ENCODE measurements around the gene AGBL1.
A peak's percentile ranks its signal among the peaks of the same experiment; 100 is the strongest.

Gene AGBL1

DNA sequence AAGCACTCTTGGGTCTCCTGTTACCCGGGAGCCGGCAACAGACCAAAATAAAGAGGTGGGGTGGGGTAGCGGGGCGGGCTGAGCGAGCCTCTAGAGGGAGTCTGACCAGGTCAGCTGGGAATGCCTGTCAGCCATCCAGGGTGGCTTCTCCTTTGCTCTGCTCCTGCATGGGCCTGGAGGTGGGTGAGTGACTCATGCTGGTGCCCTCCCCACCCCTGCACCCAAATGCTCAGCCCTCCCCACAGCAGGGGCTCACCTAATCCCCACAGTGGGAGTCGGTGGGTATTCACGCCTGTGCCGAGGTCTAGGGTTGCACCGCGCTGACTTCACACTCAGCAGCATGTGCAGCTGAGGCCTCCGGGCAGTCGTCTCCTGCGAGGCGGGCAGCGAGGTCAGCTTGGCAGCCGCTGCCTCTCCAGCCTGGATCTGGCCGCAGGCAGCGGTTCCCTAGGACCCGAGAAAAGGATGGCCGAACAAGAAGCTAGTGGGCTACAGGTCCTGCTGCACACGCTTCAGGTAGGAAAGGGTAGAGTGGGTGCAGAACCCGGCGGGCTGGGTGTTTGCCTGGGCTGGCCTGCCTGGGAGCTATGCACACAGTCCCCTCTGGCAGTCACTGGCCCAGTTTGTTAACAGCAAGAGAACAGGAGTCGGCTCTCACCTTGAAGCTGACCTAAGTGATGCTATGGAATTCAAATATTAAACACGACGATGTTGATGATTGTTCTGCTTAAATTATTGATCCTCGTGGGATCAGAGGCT, at the start of gene AGBL1:
Gene AGBL1 (plus strand): TSS at position 364 of the 759 bp plus-strand sequence.
- no peak for DNase-seq

- DNase-seq = no peak
Measured at GRCh38 chr15:86034904-86035303, 44.8 kb upstream of the AGBL1 start.

- peak; percentile 45 for DNase-seq
Measured at GRCh38 chr15:86036243-86036642, 43.4 kb upstream of the AGBL1 start.

DNA sequence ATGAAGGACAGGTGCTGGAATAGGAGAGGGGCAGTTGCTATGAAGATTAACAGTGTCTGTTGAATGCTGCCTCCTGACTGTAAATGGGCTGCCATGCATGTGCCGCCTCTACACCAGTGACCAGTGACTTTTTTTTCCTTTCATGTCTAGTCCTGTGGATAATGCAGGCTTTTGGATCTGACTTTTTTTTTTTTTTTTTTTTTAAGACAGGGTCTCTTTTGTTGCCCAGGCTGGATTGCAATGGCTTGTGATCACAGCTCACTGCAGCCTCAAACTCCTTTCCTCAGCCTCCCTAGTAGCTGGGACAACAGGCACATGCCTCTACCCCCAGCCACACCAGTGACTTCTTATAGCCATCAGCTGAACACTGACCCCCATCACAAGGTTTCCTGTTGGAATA, 41.2 kb upstream of the AGBL1 start:
- DNase-seq = no peak

DNA sequence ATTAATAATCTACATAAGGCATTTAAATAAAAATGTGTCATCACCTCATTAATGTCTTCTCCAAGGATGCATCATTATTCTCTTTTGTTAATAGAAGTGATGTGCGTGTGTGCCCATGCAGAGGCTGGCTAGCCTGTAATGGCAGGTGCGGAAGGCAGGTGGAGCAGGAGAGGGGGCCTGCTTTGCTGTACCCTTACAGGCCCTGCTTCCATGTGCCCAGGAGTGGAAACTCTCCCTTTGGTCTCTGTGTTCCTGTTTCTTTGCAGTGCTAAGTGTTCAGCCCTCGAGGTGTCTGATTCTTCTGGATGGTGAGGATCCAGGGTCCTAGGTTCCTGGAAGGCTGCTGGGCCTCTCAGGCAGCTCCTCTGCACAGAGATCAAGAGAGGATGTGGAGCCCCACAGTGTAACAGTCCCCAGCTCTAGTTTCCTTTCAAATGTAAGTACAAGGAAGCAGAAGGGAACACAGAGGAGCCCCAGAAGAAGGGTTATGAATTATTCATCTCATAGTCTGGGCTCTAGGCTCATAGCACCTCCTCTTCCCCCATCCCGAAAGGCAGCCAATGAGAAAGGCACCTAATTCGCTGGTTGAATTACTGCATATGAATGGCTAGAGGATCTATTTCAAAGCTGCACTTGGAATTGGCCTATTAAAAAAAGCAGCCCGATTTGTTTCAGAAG, 39.2 kb upstream of the AGBL1 start:
- no peak for DNase-seq

GRCh38 chr15:86041399-86041798, 38.3 kb upstream of the AGBL1 start:
- DNase-seq = no peak

DNA sequence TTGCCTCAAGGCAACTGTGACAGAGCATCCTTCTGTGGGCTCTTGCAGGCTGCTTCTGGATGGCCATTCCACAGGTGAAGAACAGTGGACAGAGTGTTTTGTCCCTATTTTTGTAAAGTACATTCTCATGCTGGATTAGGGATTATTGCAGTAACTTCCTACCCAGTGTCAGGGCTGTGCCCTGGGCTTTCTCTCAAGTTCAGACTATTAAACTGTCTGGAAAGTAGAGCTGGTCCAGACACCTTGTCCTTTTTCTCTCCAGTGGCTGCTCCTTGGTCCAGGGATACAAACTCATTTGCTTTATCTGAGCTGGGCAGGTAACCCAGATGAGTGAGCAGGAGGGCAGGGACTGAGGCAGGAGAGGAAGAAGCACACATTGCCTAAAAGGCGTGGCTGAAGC, 37.4 kb upstream of the AGBL1 start:
- DNase-seq = no peak

DNA sequence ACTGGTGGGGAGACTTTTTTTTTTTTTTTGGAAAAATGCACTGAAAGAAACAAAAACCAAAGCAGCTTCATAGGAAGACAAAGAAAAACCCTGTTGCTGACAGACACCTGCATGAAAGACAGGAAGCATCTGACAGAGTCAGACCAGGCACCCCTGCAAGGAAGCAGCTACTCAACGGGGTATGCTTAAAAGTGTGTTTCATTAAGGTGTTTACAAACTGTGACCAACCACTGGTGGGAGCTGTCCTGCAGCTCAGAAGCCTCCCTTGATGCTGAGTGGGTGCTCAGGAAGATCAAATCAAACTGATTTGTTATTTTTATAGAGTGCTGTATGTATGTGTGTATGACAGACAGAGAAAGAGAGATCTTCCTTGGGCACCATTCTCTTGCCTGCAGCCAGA, 34.7 kb upstream of the AGBL1 start:
- no peak for DNase-seq

DNA sequence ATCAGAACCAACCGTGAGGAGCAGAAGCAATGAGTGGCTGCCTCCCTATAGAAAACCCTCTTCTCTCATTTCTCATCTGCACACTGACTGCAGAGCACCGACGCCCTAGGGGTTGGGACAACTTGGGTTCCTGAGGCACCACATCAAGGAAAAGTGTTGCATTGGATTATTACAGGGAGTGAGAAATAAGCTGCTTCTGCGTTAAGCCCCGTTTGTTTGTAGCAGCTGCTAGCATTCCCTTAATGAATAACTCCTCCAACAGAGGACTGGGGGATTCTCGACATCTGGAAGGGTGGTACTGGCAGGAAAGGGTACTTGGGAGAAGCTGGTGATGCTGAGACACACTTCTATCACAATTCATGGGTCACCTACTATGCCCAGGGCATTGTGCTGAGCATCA, 25.3 kb upstream of the AGBL1 start:
- DNase-seq = no peak

DNA sequence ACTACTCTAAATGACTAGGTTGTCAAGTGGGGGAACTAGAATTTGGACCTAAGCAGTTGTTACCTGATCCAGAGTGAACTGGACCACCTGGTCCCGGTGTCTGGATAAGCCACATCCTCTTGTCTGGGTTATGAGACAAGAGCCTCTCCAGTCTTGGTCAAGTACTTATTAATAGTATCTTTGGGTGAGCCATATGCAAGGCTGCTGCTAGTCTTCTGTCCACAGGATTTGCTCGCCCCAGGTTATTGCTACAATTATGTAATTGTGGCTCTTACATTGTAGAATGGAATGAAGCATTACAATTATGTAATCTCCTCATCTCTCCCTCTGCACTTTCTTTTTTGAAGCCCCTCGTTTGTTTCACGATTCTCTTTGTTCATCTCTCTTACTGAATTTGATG, 24.0 kb upstream of the AGBL1 start:
- no peak for DNase-seq

DNA sequence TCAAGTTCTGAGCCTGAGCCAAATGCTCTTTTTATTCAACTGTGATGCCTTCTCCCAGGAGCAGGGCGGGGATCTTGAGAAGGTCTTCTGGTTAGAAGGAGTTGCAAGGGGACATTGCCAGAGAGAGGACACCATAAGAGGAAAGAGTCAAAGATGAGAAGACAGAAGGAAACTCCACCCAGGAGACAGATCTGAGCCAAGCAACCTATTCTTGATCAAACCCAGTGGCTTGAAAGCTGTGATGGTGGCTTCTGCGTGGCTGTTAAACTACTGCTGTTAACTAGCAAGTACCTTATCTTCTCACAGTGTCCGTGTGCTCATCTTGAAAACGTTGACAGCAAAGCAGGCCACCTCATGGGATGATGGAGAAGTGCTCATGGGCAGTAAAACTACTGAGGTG, 19.8 kb upstream of the AGBL1 start:
- no peak for DNase-seq

GRCh38 chr15:86060674-86061073, 19.0 kb upstream of the AGBL1 start:
- DNase-seq = no peak

DNA sequence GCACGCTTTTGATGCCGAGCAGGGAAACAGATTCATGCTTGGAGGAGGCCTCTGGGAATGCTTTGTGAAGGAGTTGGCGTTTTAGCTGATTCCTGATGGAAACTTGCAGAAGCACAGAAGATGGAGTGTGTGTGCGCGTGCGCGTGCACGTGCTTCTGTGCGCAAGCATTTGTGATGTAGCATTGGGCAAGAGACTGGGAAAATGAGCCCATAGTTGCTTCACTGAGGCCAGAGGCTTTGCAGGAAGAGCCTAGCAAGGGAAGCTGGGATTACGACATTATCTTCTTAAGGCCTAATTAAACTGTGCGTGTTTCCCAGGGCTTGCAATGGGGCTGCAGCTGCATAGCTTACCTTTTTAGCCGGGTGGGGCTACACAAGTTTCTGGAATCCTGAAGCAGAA, 18.1 kb upstream of the AGBL1 start:
- peak; percentile 62 for DNase-seq

DNA sequence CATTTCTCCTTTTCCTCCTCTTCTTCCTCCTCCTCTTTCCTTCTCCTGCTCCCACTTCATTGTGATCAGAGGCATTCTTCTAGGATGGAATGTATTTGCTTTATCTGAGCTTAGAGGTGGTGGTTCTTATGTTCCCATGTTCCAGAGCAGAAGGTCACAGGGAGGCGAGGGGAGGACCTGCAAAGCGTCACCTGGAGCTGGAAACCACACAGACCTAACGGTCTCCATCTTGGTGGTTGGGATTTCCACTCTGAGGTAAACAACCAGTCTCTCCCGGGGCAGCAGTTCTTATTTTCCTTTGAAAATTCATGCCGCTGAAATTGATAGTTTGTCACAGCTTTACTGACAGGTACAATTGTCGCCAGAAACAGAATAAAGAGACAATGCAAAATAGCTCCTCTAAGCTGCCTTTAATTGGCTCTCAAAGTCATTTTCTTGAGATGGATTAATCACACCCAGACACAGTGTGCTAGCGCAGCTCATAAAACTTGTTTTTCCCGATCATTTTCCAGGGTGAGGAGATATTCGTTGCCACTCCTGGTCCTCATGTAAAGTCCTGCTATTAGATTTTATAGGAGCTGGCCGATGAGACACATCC, 16.9 kb upstream of the AGBL1 start:
- no peak for DNase-seq

DNA sequence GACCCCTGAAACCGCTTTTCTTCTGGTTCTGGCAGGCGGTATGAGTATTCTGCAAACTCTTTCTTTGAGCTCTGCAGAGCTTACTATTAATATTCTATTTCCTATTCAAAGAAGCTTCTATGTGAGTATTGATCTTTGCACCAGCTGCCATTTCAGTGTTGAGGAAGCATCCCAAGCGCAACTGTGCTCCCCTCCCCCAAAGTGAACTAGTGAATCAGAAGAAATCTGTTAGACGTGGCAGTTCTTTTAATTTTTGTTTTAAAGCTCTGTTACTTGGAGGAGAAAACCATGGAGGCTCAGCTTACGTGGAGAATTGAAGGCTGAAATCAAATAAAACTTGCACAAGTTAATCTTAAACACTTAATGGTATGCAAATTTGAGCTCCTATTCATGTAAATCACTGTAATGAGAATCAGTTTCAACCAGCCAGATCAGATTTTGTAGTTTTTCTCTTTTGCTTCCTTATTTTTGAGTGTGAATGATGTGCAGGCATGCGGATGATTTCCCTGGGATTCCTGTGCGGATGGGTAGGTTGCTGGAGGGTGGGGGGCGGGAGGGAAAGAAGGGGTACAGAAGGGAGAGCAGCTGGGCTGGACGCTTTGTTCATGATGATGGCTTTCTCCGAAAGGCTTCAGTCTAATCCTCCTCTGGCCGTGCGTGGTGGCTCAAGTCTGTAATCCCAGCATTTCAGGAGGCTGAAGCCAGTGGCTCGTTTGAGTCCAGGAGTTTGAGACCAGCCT, 16.1 kb upstream of the AGBL1 start:
- no peak for DNase-seq

GRCh38 chr15:86064326-86064725, 15.3 kb upstream of the AGBL1 start:
- DNase-seq = no peak

- no peak for DNase-seq
Measured at GRCh38 chr15:86066174-86066834, 13.4 kb upstream of the AGBL1 start.

GRCh38 chr15:86073281-86073680, 6.4 kb upstream of the AGBL1 start:
- DNase-seq = no peak

DNA sequence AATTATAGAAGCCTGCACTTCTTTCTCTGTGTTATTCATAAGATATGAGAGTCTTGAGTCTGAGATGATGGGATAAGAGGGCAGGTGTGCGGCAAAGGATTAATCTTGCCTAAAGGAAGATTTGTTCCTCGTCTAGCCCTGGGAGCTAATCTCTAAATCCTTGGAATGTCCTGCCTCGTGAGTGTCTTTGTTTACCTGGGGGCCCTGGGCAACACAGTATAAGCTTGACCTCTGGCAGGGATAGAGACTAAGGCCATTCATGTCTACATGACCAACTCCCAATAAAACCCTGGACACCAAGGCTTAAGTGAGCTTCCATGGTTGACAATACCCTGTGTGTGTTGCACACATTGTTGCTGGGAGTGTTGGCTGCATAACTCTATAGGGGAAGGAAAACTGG, 3.2 kb upstream of the AGBL1 start:
- no peak for DNase-seq

GRCh38 chr15:86077070-86077469, 2.6 kb upstream of the AGBL1 start:
- no peak for DNase-seq

DNA sequence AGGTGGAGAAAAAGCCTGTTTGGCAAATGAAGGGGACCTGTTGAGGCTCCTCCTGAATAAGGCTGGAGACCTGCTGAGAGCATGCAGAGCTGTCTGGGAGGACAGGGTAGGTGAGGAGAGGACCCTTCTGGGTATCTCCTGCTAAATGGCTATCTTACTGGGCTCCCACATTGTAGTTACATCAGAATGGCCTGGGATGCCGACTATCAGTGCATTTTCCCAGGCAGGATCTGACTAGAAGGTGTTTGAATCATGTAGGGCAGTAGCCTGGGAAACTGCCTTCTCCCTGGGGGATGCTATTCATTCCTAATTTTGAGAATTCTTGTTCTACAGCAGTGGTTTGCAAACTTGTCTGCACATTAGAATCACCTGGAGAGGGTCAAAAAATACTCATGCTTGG, 631 bp downstream of the AGBL1 start:
- no peak for DNase-seq

GRCh38 chr15:86082619-86083380, 3.1 kb downstream of the AGBL1 start:
- no peak for DNase-seq
